ENCODE results near the gene ALOX5. TPM values are rescaled to one million over a fixed set of nuclear protein-coding genes. Genes with fewer than 3 reads are reported as not detected.

The ALOX5 gene
- polyA plus RNA-seq, 1 of the 3 experiments (the other 2 are of a cell fraction), result not detected

- no peaks in the 10 kb centered on the region for H3K36me3 ChIP-seq (replicated peaks in 1 of 2; ENCODE audit: control insufficient read depth in 1 of 2, insufficient read depth in 2 of 2, low read length in 1 of 2)
- H3K27ac ChIP-seq (ENCODE audit: low read depth in 2 of 2, low read length in 1 of 2), result no peak overlapping the region
- no peaks in the 10 kb centered on the region for H3K4me1 ChIP-seq (ENCODE audit: control insufficient read depth in 1 of 2, insufficient read depth in 2 of 2, low read depth in 1 of 2, low read length in 1 of 2)
- H3K9me2 ChIP-seq, result no peaks in the 10 kb centered on the region
- 0% methylated on average over 1 of the region's 1 CpG for WGBS (ENCODE audit: low lambda C conversion rate)
- H4K20me1 ChIP-seq (ENCODE audit: insufficient read depth), result no peaks in the 10 kb centered on the region
- H3K4me2 ChIP-seq, result no peak overlapping the region
- H3K4me3 ChIP-seq (ENCODE audit: low read depth in 2 of 2, low read length in 1 of 2), result no peak overlapping the region
- POLR2A ChIA-PET, result no interaction called here
- no peaks in the 10 kb centered on the region for H3K79me2 ChIP-seq (ENCODE audit: insufficient read depth)
- no peaks in the 10 kb centered on the region for H3F3A ChIP-seq (replicated peaks; ENCODE audit: insufficient read depth)
- H3K9me3 ChIP-seq, result no peaks in the 10 kb centered on the region
- CTCF ChIA-PET, result interaction anchor here (1.7 kb wide), 1 partner anchor 31 kb away, joined by 4 read pairs; no protein-coding TSS in a partner anchor
- H3K27me3 ChIP-seq (ENCODE audit: insufficient read depth), result no peaks in the 10 kb centered on the region; the same call in 1 of the 2 replicates
- H2AFZ ChIP-seq (ENCODE audit: low read depth), result no peak overlapping the region
- DNase-seq, result no peak
- no peak for TF ChIP-seq EP300 (IDR thresholded peaks at IDR 0.05; ENCODE audit: borderline replicate concordance in 1 of 2, low read depth in 1 of 2, low read length in 1 of 2)
- TF ChIP-seq YY1 (IDR thresholded peaks at IDR 0.05; ENCODE audit: low read depth), result no peak
- no peak for TF ChIP-seq MEF2A (IDR thresholded peaks at IDR 0.05; ENCODE audit: borderline replicate concordance, low read depth)
- no peak overlapping the region for H3K9ac ChIP-seq
These were observed 20.8 kb upstream of the ALOX5 start for GRCh38 chr10:45353186-45353585.

GRCh38 chr10:45354261-45354660 lies 19.8 kb upstream of the ALOX5 start:
- Histone ChIP-seq H4K20me1 (ENCODE audit: insufficient read depth) (no peaks in the 10 kb centered on the region), H3K9me2 (no peaks in the 10 kb centered on the region), H3K36me3 (replicated peaks in 1 of 2; ENCODE audit: control insufficient read depth in 1 of 2, insufficient read depth in 2 of 2, low read length in 1 of 2) (no peaks in the 10 kb centered on the region), H3K9ac (no peak overlapping the region), H3K27ac (ENCODE audit: low read depth in 2 of 2, low read length in 1 of 2) (no peak overlapping the region), H2AFZ (ENCODE audit: low read depth) (no peak overlapping the region), H3K79me2 (ENCODE audit: insufficient read depth) (no peaks in the 10 kb centered on the region), H3K27me3 (ENCODE audit: insufficient read depth) (no peaks in the 10 kb centered on the region; the same call in 1 of the 2 replicates), H3K4me1 (ENCODE audit: control insufficient read depth in 1 of 2, insufficient read depth in 2 of 2, low read depth in 1 of 2, low read length in 1 of 2) (no peaks in the 10 kb centered on the region), H3K4me3 (ENCODE audit: low read depth in 2 of 2, low read length in 1 of 2) (no peak overlapping the region), H3K4me2 (no peak overlapping the region), H3F3A (replicated peaks; ENCODE audit: insufficient read depth) (no peaks in the 10 kb centered on the region), H3K9me3 (no peaks in the 10 kb centered on the region)
- DNase-seq, result no peak
- ChIA-PET CTCF (interaction anchor here (1.7 kb wide), 1 partner anchor 30 kb away, joined by 4 read pairs; no protein-coding TSS in a partner anchor), POLR2A (no interaction called here)
- WGBS (ENCODE audit: low lambda C conversion rate), result 0% methylated on average over 3 of the region's 3 CpGs
- TF ChIP-seq USF2 (IDR thresholded peaks at IDR 0.05; ENCODE audit: borderline replicate concordance, low read depth, low read length), result no peak
- no peak for TF ChIP-seq PBX3 (IDR thresholded peaks at IDR 0.05)
- no peak for TF ChIP-seq RCOR1 (IDR thresholded peaks at IDR 0.05; ENCODE audit: low read length)
- no peak for TF ChIP-seq REST (IDR thresholded peaks at IDR 0.05; ENCODE audit: low read depth, low read length)
- no peak for TF ChIP-seq FOSL2 (IDR thresholded peaks at IDR 0.05; ENCODE audit: borderline replicate concordance, low read depth)
- no peak for TF ChIP-seq NRF1 (IDR thresholded peaks at IDR 0.05; ENCODE audit: low read depth, low read length)
- no peak for TF ChIP-seq MEF2A (IDR thresholded peaks at IDR 0.05; ENCODE audit: borderline replicate concordance, low read depth)
- TF ChIP-seq MXI1 (IDR thresholded peaks at IDR 0.05; ENCODE audit: low read depth, low read length), result no peak
- TF ChIP-seq YY1 (IDR thresholded peaks at IDR 0.05; ENCODE audit: low read depth), result no peak
- no peak for TF ChIP-seq USF1 (IDR thresholded peaks at IDR 0.05; ENCODE audit: borderline replicate concordance, low read depth)
- no peak for TF ChIP-seq MAX (IDR thresholded peaks at IDR 0.05; ENCODE audit: low read depth)
- no peak for TF ChIP-seq GATA2 (CRISPR knock-in tag; IDR thresholded peaks at IDR 0.05)
- no peak for TF ChIP-seq POLR2AphosphoS5 (IDR thresholded peaks at IDR 0.05; ENCODE audit: low read depth, low read length)
- TF ChIP-seq RFX5 (IDR thresholded peaks at IDR 0.05; ENCODE audit: low read length), result no peak
- no peak for TF ChIP-seq EZH2phosphoT487 (IDR thresholded peaks at IDR 0.05; ENCODE audit: borderline replicate concordance, low read depth)
- no peak for TF ChIP-seq IRF3 (IDR thresholded peaks at IDR 0.05; ENCODE audit: low read depth, low read length)
- no peak for TF ChIP-seq TAF1 (IDR thresholded peaks at IDR 0.05; ENCODE audit: borderline replicate concordance, low read depth, low read length)

Measured in SK-N-SH (cell line).